Raji (cell line): Measurements from ENCODE around the gene CTDSP2.

ENCODE experiments used
- POLR2A ChIP-seq: IDR thresholded peaks from 2 replicates; pipeline ENCODE4 v1.6.1; 2011; ENCODE audit warnings: low read depth, low read length, control low read depth; ENCODE audit not compliant: insufficient read depth

Gene CTDSP2

DNA sequence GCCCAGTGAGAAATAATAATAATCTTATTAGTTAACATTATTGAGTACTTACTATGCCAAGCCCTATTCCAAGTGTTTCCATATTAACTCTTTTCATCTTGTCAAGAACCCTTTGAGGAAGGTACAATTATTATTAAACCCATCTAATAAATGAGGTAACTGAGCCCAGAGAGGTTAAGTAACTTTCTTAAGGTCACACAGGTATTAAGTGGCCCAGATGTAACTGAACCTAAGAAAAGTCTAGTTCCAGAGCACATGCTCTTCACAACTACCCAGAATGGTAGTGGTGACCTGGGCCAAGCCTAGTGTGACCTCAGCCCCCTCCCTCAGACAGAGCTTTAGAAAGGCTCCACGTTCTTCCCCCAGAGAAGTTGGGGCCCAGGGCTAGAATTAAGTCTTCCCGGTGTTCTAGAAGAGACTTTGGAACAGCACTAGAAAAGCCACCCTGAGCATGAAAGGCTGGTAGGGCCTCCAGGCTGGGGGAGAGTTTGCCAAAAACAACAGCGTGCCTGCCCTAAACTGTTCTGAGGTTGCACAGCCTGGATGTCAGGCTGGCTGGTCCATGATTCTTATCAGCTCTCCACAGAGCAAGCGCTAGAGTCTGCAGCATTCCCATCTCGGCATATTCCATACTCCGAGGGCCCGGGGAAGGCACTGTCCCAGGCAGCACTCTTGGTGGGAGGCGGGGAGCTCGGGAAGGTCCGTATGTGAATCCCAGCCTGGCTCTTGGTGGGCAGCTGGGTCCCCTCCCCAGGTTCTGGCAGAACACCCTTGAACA lies 41.3 kb upstream of the CTDSP2 start:
- no peak for TF ChIP-seq POLR2A

DNA sequence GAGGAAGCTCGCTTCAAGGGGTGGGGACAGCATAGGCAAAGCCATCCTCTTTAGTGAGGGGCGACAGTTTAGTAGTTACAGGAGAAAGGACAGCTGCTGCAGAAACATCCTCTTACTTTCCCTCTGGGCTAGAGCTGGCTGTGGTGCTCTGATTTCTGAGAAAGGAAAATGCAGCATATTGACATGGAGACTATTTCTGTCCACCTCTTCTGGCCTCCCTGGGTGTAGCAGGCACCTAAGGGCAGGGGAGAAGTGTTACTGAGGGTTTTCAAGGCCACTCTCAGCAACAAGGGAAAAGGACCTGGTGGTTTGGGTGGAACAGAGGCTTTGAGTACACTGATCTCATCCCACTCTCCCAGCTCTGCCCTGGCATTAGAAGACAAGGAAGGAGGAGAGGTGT lies 40.0 kb upstream of the CTDSP2 start:
- TF ChIP-seq POLR2A: no peak

DNA sequence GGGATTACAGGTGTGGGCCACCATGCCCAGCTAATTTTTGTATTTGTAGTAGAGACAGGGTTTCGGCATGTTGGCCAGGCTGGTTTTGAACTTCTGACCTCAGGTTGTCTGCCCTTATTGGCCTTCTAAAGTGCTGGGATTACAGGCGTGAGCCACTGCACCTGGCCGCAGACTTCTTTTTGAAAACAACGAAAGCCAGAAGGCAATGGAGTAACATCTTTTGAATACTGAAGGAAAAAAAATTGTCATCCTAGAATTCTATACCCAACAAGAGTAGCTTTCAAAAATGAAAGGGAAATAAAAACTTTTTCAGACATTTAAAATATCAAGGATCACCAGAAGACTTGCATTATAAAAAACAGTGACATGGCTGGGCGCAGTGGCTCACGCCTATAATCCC lies 38.7 kb upstream of the CTDSP2 start:
- no peak for TF ChIP-seq POLR2A

DNA sequence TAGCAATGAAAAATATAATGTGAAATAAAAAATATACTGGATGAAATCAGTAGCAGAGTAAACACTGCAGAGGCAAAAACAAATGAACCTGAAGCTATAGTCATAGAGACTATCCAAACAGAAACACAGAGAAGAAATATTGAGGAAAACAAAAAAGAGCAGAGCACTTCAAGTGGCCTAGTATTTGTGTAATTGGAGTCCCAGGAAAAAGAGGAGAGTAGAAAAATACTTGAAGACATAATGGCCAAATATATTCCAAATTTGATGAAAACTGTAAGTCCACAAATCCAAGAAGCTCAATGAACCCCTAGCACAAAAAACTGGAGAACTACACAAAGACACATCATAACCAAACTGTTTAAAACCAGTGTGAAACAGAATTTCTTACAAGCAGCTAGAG lies 37.2 kb upstream of the CTDSP2 start:
- no peak for TF ChIP-seq POLR2A

DNA sequence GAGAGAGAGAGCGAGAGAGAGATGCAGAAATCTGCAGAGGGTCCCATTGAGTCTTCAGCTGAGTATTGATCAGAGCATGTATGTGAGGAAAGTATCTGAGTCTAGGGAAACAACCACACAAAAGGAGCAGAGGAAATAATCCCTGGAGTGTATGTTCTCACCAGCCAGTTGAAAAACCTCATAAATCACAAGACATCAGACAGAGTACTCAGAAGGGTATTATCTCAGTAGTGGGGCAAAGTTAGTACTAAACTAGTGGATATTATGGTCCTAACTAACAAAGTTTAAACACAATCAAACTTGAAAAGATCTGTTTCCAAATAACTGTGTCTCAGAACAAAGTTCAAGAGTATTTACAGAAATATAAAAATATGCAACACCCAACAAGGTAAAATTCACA lies 36.5 kb upstream of the CTDSP2 start:
- no peak for TF ChIP-seq POLR2A

DNA sequence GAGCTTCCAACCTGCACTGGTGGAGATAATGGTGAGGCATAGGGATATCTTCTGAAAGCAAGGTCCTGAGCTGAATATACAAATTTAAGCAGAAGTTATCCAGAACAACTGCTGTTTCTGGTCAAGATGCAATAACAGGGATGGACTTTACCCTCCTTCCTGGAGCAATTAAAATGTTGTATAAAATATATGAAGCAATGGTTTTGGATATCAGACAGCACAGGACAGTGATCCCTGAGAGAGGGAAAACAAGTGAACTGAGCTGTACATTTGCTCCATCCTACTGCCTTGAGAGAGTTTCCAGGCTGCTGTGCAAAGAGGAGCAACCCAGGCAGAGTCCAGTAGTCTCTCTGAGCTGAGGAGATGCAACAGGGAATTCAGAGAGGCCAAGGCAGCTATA lies 36.0 kb upstream of the CTDSP2 start:
- no peak for TF ChIP-seq POLR2A

DNA sequence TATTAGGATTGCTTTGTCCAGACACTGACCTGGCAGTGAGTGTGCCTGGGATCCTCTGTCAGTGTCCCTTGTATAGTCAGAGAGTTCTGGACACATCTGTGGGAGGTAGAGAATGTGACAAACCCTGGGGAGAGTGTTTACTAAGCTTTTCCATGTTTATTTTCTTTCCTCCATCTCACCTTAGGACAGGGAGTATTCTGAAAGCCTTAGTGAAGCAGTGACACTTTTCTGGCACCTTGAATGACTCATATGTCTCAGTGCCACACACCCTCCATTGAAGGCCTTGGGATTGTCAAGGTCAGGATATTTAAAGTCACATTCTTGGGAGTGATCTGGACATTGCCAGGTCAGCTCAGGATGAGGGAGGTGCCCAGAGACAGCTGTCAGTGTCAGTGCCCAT lies 34.9 kb upstream of the CTDSP2 start:
- TF ChIP-seq POLR2A: no peak

DNA sequence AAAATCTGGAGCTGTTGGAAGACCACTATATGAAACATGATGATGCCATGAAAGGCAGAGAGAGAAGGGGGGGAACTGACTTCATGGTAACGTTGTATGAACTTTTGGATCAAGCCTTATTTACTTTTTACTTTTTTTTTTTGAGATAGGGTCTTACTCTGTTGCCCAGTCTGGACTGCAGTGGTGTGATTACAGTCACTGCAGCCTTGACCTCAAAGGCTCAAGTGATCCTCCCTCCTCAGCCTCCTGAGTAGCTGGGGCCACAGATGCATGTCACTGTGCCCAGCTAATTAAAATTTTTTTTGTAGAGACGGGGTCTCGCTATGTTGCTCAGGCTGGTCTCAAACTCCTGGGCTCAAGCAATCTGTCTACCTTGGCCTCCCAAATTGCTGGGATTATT lies 31.3 kb upstream of the CTDSP2 start:
- TF ChIP-seq POLR2A: no peak

DNA sequence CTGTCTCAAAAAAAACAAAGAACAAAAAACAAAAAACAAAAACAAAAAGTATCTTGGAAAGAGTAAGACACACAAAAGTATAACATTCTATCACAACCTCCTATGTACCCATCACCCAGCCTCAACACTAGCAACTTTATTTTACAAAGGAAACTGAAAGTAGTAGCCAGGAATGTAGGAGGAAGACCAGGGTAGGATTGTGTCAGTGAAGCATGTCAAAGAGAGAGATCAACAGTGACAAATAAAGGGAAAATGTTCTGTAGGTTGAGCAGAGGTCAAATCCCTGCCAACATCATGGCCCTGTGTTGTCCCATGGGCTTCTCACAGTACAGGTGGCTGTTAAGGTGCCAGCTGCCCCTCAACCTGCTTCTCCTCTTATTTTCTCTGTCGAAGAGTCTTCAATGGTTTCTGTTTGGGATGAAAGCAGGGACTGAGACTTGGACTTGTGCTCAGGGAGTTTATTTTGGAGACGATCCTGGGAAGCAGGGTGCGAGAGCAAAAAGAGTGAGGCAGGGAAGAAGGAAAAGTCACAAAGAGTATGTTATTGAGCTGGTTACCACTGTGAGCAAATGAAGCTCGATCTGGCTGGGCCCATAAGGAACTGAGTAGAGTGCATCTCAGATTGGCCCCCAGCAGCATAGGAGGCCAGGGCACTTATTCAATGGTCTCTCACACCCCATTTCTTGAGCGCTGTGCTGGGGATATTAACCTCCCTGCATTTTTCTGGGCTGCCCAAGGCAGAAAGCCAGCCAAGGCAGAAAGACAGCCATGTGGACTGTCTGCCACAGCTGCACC lies 29.4 kb upstream of the CTDSP2 start:
- no peak for TF ChIP-seq POLR2A

DNA sequence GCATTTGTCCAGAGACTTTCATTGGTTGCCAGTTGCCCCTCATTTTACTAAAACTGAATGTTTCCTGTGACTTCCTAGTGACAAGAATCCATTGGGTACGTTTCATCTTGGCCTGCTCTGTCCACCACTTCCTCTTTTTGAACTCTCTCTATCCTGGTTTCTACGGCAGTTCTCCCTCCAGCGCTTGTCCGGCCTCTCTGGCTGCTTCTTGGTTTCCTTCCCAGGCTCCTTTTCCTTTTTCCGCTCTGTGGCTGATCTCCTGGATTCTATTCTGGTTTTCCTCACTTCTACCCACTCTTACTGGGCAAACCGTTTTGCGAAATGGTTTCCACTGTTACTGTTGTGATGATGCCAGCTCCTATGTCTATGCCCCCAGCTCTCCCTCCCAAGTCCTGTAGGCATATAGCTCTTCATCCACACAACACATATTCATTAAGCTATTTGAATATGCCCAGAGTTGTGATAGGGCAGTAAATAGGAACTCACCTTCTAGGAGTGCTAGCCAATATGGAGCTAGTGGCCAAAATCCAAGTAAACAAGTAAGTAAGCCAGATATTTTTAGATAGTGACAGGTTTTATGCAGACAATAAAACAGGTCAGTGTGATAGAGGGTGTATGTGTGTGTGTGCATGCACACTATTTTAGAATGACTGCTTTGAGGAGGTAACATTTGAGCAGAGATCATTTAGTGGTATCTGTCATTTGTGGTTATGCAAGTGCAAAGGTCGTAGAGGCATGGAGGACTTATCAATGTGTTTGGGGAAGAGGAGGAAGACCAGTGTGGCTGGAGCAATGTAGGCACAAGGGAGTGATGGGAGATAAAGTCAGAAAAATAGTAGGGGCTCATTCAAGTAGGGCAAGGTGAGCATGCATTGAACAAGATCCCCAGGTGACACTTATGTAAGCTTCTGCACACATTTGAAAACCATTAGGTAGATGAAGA lies 27.9 kb upstream of the CTDSP2 start:
- no peak for TF ChIP-seq POLR2A

DNA sequence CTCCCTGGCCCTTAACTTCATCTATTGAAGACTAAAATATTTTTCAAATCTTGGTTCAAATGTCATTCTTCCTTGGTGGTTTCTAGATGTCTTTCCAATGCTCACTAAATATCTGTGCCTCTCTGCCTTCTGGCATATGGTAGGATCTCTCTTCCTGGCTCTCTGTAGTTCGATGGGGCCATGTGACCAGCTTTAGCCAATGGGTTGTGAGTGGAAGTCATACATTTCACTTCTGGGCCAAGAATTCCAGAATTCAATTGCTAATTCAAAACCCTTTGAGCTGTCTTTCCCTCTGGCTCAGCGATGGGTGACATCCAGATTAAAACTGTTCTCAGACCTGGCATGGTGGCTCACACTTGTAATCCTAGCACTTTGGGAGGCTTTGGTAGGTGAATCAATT lies 25.8 kb upstream of the CTDSP2 start:
- no peak for TF ChIP-seq POLR2A

DNA sequence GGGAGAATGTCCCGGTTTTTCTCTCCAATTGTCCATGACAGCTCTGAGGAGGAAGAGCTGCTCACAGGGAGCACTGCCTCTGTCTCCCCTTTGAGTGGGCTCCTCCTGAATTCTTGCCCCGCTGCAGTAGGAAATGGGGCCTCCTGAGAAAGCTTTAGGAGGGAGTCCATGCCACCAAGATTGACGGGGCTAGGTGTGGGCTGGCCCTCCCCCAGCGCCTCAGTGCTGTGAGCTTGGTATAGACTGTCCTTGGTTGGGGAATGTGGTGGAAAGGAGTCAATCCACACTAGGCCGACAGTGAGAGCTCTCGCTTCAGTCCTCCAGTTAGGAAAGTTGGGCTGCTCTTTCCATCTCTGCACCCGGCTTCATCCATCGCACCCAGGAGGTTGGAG lies 23.4 kb upstream of the CTDSP2 start:
- TF ChIP-seq POLR2A: no peak

DNA sequence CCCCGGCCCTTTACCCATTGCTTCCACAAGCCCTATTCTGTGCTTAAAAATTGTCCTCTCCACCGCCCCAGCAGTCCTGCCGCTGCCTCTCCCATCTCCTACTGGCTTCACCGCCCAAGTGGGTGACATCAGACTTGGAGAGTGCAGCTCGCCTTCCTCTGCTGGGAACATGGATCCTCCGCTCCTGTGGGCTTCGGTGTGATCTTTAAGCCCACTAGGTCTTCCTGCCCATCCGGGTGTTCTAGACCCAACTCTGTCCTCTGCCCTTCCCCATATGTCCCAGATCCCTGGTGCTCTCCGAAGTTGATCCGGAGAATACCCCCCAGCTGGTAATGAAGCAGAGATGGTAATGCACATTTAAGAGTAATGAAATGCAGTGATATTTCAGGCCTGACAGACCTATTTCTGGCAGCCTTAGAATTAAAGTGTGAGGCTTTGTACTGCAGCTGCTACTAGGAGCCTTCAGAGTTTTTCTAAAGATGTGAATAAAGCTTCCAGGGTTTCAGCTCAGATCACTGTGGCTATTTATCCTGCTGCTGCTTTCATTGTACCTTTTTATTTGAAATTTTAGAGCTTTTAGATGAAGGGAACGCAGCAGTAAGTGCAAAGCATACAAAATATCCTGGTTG lies 22.9 kb upstream of the CTDSP2 start:
- TF ChIP-seq POLR2A: no peak

DNA sequence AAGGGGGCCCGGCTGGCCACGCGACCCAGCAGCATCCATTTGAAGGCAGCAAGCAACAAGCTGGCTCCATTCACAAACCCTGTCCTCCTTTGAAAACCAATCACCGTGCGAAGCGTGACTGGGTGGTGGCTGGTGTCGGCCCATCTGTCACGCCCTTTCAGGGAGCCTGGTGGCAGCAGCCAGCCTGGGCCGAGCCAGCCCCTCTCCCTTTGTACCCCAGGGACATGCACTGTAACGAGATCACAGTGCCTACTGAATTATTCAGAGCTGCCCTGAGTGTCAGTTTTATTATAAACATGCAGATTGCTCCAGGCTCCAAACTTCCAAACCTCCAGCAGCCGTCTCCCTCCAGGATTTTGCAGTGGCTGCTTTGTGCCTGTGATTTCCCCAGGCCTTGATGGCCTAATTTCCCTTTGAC lies 22.3 kb upstream of the CTDSP2 start:
- no peak for TF ChIP-seq POLR2A

DNA sequence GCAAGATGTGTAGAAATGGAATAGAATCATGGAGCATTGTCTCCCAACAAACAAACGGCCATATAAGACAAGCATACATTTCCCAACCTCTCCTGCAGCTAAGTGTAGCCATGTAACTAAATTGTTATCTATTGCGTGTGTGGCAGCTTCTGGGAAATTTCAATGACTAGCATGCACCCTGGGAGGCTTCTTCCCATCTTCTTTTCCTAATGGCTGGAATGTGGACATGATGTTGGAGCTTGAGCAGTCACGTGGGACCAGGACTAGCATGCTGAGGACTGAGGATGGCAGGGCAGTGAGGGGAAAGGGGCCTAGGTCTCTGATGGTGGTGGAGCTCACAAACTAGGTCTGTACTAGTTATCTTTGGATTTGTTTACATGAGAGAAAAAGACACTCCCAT lies 21.7 kb upstream of the CTDSP2 start:
- TF ChIP-seq POLR2A: no peak

DNA sequence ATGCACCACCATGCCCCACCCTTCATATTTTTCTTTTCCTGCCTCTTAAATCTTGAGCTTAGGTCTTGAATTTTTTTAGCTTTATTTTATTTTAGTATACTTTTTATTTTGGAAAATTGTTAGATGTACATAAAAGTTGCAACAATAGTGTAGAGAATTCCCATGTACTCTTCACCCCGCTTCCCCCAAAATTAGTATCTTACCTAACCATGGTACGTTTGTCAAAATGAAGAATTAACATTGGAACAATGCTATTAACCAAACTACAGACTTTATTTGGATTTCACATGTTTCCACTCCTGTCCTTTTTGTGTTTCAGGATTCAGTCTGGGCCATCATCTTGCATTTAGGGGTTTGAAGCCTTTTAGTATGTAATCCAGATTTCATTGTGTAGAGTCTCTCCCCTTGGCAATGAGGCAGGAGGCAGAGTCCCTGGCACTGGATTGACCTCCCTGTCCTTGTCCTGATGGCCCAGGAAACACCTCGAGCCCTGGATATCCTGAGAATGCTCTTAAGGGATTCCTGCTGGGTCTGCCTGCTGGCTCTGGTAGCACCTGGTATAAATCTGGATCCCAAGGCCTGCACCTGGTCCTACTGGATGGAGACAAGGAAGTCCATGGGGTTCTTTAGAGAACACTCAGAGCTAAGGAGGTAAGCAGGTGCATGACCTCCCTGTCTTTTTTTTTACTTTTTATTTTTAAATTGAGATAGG lies 19.9 kb upstream of the CTDSP2 start:
- no peak for TF ChIP-seq POLR2A
